DOHH2 (cell line): ENCODE data around the gene KIF19.

Experiments
- CTCF ChIP-seq: fragments of 200-600 bp; sonication (generic); IDR thresholded peaks from one replicate; pipeline ENCODE4 v1.5.1; 2014; ENCODE audit warnings: antibody characterized with exemption, mild to moderate bottlenecking, low read depth, low read length; ENCODE audit not compliant: poor library complexity, severe bottlenecking
- EZH2phosphoT487 ChIP-seq: fragments of 200-600 bp; sonication (generic); IDR thresholded peaks from 2 replicates; pipeline ENCODE4 v1.6.1; 2017; ENCODE audit warnings: borderline replicate concordance, mild to moderate bottlenecking, antibody characterized with exemption, low read length, moderate library complexity, mixed read lengths

- TF ChIP-seq CTCF: no peak
- TF ChIP-seq EZH2phosphoT487: no peak
Observed at GRCh38 chr17:74334393-74335039, 8.5 kb downstream of the KIF19 start.
